Right atrium auricular region (tissue), 2 donors: Measurements from ENCODE around the gene PDE3B. TPM values are rescaled to one million over a fixed set of nuclear protein-coding genes. Genes with fewer than 3 reads are reported as not detected.

Experiments used
- DNase-seq: peaks from one replicate; pipeline ENCODE4 v3.0.0-alpha.2; 2019; ENCODE audit warnings: low spot score
- H3K27ac ChIP-seq, 2 donors: fragments of 200-600 bp; sonication (generic); 1 replicate in 1 of 2; 2 replicates in 1 of 2; pipeline ENCODE4 v1.5.1; 2016 to 2019
- H3K27me3 ChIP-seq, 2 donors: fragments of 200-600 bp; sonication (generic); one replicate each; pipeline versions ENCODE4 v1.5.1 to v1.6.0; 2017 to 2019
- H3K36me3 ChIP-seq: fragments of 200-600 bp; sonication (generic); one replicate; pipeline ENCODE4 v1.5.1; 2016
- H3K4me1 ChIP-seq, 2 donors: fragments of 200-600 bp; sonication (generic); one replicate each; pipeline versions ENCODE4 v1.5.1 to v1.6.0; 2017 to 2019
- H3K4me3 ChIP-seq, 2 donors: fragments of 200-600 bp; sonication (generic); 1 replicate in 1 of 2; 2 replicates in 1 of 2; pipeline ENCODE4 v1.5.1; 2017 to 2019; ENCODE audit warnings: mild to moderate bottlenecking in 1 of 2, moderate library complexity in 1 of 2
- H3K9me3 ChIP-seq, 2 donors: fragments of 200-600 bp; sonication (generic); one replicate each; pipeline ENCODE4 v1.5.1; 2019
- CTCF ChIP-seq, 2 donors: fragments of 200-600 bp; sonication (generic); IDR thresholded peaks; one replicate each; pipeline ENCODE4 v1.5.1; 2019; ENCODE audit warnings: antibody characterized with exemption in 2 of 2
- total RNA-seq, 2 donors: library from RNA; depleted of rRNA; stranded (reverse); fragments of >200 nt; gene quantifications; one replicate each; pipeline ENCODE4 v1.1.0, GENCODE V29; 2016

Gene PDE3B
- total RNA-seq, 2 donors from 2014 or later: 13.9 to 15.3 TPM

GRCh38 chr11:14764579-14765527, 121.2 kb downstream of the PDE3B start:
- no peak for TF ChIP-seq CTCF (IDR thresholded peaks at IDR 0.05)
- no peaks in the 10 kb centered on the region for H3K36me3 ChIP-seq
- no peak overlapping the region for H3K4me3 ChIP-seq
- no peaks in the 10 kb centered on the region for H3K4me1 ChIP-seq
- no peak for DNase-seq
- H3K27ac ChIP-seq: no peak overlapping the region
- no peaks in the 10 kb centered on the region for H3K27me3 ChIP-seq
- no peaks in the 10 kb centered on the region for H3K9me3 ChIP-seq

- Histone ChIP-seq H3K36me3 (no peaks in the 10 kb centered on the region), H3K27ac (no peak overlapping the region), H3K27me3 (no peaks in the 10 kb centered on the region), H3K4me1 (no peaks in the 10 kb centered on the region), H3K9me3 (no peaks in the 10 kb centered on the region), H3K4me3 (no peak overlapping the region)
- no peak for DNase-seq
- no peak for TF ChIP-seq CTCF (IDR thresholded peaks at IDR 0.05)
Measured at GRCh38 chr11:14766585-14766984, 123.0 kb downstream of the PDE3B start.

- no peak for TF ChIP-seq CTCF (IDR thresholded peaks at IDR 0.05)
- no peaks in the 10 kb centered on the region for H3K4me1 ChIP-seq
- H3K4me3 ChIP-seq: no peak overlapping the region
- DNase-seq: no peak
- no peak overlapping the region for H3K27ac ChIP-seq
- no peaks in the 10 kb centered on the region for H3K9me3 ChIP-seq
- no peaks in the 10 kb centered on the region for H3K36me3 ChIP-seq
- H3K27me3 ChIP-seq: no peaks in the 10 kb centered on the region
Measured at GRCh38 chr11:14768526-14769188, 125.1 kb downstream of the PDE3B start.

- Histone ChIP-seq H3K27me3 (no peaks in the 10 kb centered on the region), H3K27ac (no peak overlapping the region), H3K4me3 (no peak overlapping the region), H3K9me3 (no peaks in the 10 kb centered on the region), H3K4me1 (no peaks in the 10 kb centered on the region), H3K36me3 (no peaks in the 10 kb centered on the region)
- TF ChIP-seq CTCF (IDR thresholded peaks at IDR 0.05): peak in 1 of 2 donors; percentile 28
- no peak for DNase-seq
Measured at GRCh38 chr11:14773755-14774154, 130.2 kb downstream of the PDE3B start.

GRCh38 chr11:14774721-14775120, 131.1 kb downstream of the PDE3B start:
- H3K4me1 ChIP-seq: no peaks in the 10 kb centered on the region
- no peak overlapping the region for H3K4me3 ChIP-seq
- no peak for DNase-seq
- H3K27ac ChIP-seq: no peak overlapping the region
- H3K27me3 ChIP-seq: no peaks in the 10 kb centered on the region
- no peak for TF ChIP-seq CTCF (IDR thresholded peaks at IDR 0.05)
- no peaks in the 10 kb centered on the region for H3K9me3 ChIP-seq
- no peaks in the 10 kb centered on the region for H3K36me3 ChIP-seq
